NCI-H1694 treated with DMSO at 0.1 percent for 48 hours (cell line): ENCODE results near the gene SNRNP48.

Source experiments
- DNase-seq: peaks from one replicate; lab custom pipeline; 2025; lab: John Stamatoyannopoulos, UW

The SNRNP48 gene, protein sequence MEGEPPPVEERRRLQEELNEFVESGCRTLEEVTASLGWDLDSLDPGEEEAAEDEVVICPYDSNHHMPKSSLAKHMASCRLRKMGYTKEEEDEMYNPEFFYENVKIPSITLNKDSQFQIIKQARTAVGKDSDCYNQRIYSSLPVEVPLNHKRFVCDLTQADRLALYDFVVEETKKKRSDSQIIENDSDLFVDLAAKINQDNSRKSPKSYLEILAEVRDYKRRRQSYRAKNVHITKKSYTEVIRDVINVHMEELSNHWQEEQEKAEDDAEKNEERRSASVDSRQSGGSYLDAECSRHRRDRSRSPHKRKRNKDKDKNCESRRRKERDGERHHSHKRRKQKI

DNA sequence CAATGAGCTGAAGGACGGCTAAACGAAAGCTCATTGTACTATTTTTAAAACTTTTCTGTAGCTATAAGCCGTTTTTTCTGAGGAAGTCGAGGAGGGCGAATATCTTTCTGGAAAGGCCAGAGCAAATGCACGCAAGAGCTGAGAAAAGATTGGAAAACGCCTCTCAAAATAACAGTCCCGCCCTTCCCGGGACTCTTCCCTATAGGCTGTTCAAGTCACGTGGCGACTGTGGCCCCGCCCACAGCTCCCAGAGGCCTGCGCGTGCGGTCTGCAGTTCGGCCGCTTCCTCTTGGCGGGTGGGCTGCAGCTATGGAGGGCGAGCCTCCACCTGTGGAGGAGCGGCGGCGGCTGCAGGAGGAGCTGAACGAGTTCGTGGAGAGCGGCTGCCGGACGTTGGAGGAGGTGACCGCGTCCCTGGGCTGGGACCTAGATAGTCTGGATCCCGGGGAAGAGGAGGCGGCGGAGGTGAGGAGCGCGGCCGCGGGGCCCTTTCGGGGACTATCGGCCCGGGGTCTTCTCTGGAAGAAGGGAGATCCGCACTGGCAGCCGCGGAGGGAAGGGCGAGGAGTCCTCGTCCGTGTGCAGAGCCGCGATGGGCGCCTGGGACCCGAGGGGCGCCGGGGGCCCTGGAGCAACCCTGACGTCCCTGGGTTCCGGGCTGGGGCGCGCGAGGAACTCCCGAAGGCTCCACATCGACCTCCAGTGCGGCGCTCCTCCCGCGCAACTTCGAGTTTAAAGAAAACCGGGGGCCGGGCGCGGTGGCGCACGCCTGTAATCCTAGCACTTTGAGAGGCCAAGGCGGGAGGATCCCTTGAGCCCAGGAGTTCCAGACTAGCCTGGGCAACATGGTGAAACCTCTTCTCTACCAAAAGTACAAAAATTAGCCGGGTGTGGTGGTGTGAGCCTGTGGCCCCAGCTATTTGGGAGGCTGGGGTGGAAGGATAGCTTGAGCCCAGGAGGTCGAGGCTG, at the start of gene SNRNP48:
Gene SNRNP48, plus strand, starts transcription at position 250 of the 969 bp plus-strand sequence. Its CDS starts 60 bp downstream, at position 310.
- DNase-seq, result peak; percentile 98

DNA sequence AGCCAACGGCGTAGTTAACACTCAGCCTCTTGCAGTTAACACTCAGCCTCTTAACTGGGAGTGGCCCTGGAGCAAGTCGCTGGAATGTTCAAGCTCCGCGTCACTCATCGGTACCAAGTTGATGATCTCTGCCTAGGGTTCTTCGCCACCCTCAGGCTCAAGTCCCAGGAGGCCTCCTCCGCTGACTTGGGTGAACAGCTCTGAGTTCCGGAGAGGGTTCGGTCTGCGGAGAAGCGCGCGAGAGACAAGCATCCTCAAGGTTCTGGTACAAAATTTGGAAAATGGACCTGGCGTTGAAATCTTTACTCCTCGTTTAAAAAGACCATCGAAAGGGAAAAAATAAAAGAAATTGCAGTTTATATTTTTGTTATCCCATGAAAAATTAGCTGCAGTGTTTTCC, 49.4 kb upstream of the SNRNP48 start:
- DNase-seq, result no peak

DNA sequence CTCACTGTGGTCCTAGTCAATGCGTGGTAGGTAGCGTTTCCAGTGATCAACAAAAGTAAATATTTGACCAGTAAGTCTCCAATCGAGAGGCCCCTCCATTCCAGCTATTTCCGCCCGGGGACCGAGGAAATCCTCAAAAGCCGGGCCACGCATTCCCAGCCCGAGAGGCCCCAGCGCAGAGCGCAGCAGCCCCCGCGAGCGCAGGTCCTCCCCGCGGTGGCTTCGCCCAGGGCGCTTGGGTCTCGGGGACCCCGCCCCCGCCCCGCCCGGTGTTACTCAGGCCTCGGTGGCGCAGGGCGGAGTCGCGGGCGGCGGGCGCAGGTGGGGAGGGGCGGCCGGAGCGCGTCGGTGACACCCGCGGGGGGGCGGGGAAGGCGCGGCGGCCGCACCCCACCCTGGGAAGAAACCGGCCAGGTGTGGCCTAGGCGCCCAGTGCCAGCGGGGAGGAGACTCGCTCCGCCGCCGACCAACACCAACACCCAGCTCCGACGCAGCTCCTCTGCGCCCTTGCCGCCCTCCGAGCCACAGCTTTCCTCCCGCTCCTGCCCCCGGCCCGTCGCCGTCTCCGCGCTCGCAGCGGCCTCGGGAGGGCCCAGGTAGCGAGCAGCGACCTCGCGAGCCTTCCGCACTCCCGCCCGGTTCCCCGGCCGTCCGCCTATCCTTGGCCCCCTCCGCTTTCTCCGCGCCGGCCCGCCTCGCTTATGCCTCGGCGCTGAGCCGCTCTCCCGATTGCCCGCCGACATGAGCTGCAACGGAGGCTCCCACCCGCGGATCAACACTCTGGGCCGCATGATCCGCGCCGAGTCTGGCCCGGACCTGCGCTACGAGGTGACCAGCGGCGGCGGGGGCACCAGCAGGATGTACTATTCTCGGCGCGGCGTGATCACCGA, 48.6 kb upstream of the SNRNP48 start, which contains the start of gene DSP:
Gene DSP, plus strand, starts transcription at position 497 of the 890 bp plus-strand sequence. Its CDS starts 245 bp downstream, at position 742.
- DNase-seq, result peak; percentile 56

DNA sequence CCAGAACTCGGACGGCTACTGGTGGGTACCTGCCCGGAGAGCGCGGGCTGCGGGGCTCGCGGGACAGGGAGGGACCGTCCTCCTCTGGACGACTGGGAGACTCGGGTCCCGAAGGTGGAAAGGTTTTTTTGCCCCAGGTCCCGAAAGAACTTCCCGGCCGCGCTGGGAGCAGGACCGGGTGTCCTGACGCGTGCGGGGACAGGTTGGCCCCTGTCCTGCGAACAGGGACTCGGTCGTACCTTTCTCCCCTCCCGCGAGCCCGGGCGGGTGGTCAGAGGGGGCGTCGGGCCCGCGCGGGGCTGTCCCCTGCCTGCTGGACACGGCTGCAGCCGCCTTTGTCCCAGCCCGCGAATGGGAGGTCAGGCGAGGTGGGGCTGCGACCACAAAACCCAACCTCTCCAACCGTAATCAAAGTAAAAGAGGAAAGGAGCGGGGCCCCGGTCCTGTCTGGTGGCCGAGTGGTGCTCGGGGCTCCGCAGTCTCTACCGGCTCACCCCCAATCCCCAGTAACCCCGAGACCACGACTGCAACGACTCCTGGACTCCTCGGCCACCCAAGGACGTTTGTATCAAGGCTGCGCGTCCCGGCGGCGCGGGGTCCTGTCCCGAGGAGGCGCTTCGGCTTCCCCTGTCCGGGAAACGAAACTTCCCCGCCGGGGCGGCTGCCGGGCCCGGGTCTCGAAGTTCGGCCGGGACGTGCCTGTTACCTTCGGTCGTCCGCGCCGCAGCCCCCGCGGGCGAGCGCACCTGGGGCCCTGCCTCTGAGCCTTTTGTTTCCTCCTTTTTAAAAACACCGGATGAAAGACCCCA, 47.7 kb upstream of the SNRNP48 start:
- no peak for DNase-seq

DNA sequence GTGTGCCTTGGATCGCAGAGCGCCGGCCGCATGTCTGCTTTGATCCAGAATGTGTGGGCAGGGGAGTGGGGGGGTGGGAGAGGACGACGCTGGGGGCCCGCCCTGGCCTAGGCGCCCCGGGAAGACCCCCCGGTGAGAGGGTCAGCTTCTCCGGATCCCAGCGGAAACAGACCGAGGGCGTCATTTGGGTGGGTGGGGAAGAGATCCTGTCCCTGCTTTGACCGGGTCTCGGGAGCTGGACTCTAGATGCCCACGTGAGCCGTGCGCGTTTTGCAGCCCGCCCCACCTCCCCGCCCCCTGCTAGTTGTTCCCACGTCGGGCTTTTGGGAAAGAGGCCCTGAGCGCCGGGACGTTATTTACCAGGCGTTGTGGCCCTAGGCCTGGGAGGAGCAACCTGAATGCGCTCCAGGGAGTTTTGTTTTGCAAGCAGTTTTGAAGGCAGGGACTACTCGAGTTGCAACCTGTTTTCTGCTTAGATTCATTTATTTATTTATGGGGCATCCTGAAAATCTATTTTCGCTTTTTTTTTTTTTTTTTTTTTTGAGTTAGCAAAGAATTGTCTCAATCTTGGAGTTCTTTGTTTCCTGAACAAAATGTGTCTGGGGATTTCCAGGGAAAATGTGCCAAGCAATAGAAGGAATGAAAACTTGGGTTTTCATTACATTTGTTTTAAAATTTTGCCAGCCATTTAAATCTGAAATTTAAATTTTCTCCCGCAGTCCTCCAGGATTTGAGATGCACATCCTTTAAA, 46.9 kb upstream of the SNRNP48 start:
- DNase-seq, result no peak

DNA sequence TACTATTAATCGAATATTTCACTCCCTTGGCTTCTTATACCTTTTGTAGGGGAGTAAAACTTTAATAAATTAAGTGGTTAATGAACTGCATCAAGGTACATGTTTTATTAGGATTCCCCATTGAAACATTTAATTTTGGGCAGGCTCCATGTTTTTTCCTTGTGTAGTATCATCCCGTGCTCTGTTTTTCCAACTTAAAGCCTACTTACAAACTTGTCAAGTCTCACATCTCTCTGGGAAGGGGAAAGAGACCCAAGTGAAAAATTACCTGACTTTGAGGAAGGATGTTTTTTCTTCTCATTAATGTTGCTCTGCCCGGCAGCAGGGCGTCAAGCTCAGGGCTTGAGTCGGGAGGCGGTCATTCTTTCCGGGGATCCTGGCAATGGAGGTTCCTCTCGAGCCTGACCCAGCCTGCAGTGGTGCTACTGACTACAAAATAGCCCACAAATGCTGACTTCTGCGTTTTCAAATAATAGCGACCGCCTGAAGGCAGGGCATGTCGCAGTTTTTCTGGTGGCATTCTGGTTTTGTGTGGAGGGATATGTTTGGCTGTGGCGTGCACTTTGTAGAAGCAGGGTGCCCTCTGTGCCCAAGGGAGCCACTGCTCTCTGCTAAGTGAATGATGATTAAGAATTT, 46.1 kb upstream of the SNRNP48 start:
- DNase-seq, result no peak

DNA sequence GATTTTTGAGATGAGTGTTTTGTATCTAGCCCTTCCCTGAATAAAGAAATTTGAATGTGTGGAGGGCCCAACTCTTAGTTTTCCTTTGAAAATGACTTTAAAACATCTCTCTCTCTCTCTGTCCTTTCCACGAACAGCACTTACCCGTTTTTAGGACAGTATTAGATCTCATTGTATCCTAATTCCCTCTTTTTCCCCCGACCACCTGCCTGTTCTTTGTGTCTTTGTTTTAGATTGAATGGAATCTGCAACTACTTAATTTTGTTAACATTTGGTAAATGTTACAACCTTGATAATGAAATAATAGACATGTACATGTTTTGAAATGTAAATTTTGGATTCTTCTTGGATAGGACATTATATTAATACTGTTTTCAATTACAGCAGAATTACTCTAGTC, 45.4 kb upstream of the SNRNP48 start:
- DNase-seq, result no peak

DNA sequence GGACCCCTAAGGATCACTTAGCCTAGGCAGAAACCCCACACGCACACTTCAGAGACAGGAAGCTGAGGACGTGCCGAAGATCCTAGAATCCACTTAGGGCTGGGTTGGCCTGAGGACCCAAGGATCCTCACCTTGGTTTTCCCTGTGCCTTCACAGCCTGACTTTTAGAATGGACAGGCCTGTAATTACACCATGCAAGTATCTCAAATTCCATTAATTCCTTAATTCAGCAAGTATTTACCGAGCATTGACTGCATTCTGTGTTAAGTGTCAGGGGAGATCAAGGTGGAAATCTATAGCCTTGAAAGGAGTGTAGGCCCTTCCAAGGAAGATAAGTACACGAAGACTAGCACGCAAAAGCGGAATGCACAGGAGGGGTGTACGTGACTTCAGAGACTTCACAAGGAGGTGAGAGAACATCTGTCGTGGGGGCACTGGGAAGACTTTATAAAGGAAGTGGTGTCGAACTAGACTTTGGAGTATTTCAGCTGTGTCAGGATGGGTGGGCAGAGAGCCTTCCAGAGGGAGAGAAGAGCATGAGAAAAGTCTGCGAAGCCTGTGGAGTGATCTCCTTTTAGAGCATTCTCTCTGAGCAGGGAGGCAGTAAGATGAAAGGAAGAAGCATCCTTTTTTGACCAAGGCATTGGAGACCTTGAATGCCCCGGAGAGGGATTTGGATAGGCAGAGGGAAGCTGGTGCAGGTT, 44.5 kb upstream of the SNRNP48 start:
- DNase-seq, result no peak

DNA sequence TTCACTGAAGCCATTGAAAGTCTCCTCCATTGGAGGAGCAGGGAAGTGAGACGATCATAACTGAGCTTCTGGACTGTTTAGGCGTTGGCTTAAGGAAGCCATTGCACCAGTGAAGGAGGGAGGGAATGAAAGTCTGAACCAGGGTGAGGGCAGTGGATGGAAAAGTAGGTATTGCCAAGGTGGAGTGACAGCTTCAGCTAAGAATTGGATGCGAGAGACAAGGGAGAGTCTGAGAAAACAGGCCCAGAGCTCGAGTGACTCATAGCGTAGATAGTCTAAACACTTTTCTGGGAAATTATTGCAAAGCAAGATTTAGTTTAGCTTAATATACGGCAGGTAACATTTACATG, 44.0 kb upstream of the SNRNP48 start:
- no peak for DNase-seq

DNA sequence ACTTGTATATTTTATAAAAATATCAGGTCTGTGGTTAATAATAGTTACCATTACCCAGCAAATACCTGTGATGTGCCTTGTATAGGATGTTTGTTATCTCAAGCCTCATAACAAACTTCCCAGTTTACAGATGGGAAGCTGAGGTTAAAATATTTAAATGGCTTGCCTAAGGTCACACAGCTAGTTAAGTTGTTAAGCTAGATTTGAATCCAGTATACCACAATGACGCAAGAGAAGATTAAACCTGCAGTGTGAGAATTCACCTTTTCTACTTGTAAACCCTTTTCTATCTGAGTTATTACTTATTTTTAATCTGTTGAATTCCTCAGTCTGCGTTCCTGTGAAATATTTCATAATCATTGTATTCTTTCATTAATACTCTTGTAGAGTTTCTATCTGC, 43.6 kb upstream of the SNRNP48 start:
- no peak for DNase-seq

DNA sequence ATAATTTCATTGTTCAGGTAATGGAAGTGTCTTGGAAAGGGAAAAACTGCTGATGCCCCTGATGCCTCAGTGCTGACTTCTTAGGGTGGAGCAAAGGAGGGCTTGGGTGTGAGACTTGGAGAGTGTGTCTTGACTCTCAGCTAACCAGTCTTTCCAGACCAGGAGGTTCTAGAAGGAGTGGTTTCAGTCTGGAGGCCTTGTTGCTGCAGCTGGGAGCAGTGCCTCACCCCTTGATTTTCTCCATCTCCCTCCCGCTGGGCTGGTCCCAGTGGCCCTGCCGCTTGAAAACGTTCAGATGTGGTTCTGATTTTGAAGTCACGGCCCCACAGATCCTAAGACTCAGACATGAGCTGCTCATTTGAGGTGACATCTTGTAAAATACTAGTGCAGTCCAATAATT, 43.1 kb upstream of the SNRNP48 start:
- no peak for DNase-seq

DNA sequence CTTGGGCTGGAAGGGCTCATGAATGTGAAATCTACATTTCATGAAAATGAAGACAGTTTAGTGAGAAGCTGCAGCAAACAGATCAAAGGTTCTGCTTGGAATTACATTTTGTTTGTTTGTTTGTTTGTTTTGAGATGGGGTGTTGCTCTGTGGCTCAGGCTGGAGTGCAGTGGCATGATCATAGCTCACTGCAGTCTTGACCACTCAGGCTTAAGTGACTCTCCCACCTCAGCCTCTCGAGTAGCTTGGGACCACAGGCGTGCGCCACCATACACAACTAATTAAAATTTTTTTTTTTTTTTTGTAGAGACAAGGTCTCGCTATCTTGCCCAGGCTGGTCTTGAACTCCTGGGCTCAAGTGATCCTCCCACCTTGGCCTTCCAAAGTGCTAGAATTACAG, 42.7 kb upstream of the SNRNP48 start:
- no peak for DNase-seq

DNA sequence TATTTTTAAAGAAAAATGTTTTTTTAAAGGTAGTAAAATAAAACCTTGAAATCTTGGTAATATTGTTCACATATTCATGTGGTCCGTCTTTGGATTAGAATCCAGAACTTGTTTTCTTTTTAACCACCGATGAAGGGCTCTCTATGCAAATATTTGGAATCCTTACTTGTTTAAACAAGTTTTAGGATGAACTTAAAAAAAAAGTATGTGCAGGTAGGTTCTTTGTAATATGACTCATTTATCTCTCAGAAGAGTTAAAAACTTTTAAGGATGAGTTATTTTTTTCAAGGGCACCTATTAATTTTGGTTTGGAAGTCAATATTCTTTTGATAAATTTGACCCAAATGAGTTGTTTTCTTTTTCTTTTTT, 39.6 kb upstream of the SNRNP48 start:
- DNase-seq, result no peak

DNA sequence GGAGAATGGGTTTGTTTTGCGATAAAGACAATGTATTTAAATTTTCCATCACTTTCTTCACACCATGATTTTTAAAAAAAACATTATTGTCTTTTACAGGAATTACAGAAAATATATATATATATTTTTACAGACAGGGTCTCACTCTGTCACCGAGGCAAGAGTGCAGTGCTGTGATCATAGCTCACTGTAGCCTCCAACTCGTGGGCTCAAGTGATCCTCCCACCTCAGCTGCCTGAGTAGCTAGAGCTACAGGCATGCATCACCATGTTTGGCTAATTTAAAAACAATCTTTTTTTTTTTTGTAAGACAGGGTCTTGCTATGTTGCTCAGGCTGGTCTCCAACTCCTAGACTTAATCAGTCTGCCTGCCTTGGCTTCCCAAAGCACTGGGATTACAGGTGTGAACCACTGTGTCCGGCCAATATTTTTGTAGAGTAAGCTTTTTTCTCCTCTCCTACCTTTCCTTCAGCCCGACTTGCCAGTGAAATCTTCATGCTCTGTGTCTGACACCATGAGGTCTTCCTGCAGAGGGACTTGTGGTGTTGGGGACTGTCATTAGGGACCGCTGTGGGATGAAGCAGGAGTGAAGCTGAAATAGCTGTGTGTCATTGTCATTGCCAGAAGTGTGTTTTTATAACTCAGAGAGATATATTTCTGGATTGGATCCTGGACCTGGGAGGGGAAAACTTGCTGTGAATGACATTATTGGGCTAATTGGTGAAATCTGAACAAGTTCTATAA, 35.3 kb upstream of the SNRNP48 start:
- no peak for DNase-seq

DNA sequence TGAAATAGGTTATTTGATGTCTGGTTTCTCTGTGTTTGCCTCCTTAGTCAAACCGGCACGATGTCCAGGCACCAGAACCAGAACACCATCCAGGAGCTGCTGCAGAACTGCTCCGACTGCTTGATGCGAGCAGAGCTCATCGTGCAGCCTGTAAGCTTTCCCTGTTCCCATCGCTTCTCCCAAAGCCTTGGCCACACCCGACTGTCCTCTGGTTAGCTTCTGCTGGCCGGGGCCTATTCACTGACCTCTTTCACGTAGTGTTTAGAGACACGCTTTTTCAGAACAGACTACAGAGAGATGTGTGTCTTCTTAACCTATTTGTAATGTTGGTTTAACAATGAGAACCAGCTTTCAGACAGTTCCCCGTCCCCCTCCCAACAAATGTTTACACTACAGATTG, 34.3 kb upstream of the SNRNP48 start:
- DNase-seq, result no peak

DNA sequence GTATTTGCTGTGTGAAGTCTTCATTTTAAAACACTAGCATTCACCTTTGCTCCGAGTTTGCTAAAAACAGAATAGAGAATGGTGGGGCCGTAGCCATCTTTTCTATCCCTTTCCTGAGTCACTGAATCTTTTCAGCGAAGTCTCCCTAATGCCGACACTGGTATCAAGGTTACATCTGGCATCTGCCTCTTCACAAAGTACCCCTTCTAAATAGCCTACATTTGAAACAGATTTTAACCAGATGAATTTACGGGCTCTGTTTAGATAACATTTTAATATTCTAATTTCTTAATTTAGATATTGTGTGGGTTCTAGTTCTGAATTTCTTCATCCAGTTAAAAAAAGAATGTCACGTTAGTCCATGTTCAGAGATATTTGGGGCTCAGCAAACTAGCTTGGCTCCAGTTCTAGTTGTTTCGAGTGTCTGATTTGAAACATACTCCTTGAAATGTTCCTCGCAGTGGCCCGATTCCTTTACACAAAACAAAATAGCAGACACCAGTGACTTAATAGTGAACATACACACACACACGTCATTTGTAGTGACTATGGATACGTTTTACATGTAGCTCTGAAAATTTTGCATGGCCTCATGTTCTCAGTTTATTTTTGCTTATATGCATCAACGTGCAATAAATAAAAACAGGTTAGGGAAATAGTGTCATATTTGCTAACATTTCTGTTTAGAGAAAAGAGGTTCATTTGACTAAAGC, 33.4 kb upstream of the SNRNP48 start:
- no peak for DNase-seq

DNA sequence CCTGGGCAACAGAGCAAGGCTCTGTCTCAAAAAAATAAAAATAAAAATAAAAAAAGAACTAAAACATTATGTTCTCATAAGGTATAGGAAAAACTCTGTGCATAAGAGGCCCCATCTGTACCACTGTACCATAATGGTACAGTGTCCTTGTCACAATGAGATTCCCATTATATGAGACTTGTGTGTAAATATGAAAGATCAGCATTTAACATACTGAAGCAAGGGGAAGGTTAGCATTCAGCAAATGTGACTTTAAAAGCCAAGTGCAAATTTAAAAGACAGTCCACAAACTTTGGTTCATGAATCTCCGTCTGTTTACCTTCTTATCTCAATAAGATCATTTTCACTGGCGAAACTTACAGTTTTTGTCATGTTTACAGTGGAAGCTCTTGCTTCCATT, 32.3 kb upstream of the SNRNP48 start:
- no peak for DNase-seq

DNA sequence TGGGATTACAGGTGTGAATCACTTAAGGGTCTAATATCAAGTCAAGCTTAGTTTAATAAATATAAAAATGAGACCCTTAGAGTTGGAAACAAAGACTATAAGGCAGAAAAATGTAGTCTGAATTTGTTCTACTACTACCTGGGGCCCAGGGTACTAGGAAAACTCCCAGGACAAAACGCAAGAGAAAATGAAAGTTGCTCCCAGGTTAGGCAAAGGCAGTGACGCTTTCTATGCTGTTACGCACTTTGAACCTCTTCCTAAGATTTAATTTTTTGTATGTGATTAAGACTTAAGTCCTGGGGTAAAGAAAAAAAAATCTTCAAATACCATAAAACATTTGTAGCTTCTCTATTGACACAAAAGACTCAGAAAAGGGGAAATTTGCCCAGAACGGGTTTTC, 31.2 kb upstream of the SNRNP48 start:
- DNase-seq, result no peak
